A673 (cell line): ENCODE results near the gene KRTAP8-1.

Experiments used
- CTCF ChIP-seq: fragments of 300-800, 200-600 bp; sonication (generic); conservative IDR thresholded peaks from 2 replicates; pipeline ENCODE4 v1.5.1; 2017; ENCODE audit warnings: low read depth, mild to moderate bottlenecking, antibody characterized with exemption, low read length, moderate library complexity, mixed read lengths
- EZH2 ChIP-seq: fragments of 200-600 bp; sonication (generic); IDR thresholded peaks from 2 replicates; pipeline ENCODE4 v1.6.1; 2017; ENCODE audit warnings: borderline replicate concordance, low read depth, mild to moderate bottlenecking, mixed read lengths, antibody characterized with exemption, low read length; ENCODE audit not compliant: poor library complexity, severe bottlenecking

- TF ChIP-seq EZH2 (no peak), CTCF (no peak)
These were observed 34.8 kb upstream of the KRTAP8-1 start for GRCh38 chr21:30847627-30848500.
